BLaER1 treated with 17β-estradiol and CSF1 and Interleukin-3, amounts not matched to agents 10 nM and 100 nM (cell line): ENCODE measurements around the gene FBLN5.

ENCODE experiments used
- H3K27ac ChIP-seq, 11 experiments: shearing (Covaris generic); formaldehyde crosslinking; 2 replicates each; pipeline ENCODE4 v1.8.1; 2022
- H3K27me3 ChIP-seq, 11 experiments: shearing (Covaris generic); formaldehyde crosslinking; 2 replicates each; pipeline ENCODE4 v1.8.1; 2022
- H3K36me3 ChIP-seq, 11 experiments: shearing (Covaris generic); formaldehyde crosslinking; 2 replicates each; pipeline ENCODE4 v1.8.1; 2022
- H3K4me1 ChIP-seq, 10 experiments: shearing (Covaris generic); formaldehyde crosslinking; 2 replicates each; pipeline ENCODE4 v1.8.1; 2022
- H3K4me2 ChIP-seq, 11 experiments: shearing (Covaris generic); formaldehyde crosslinking; 2 replicates each; pipeline ENCODE4 v1.8.1; 2022
- H3K4me3 ChIP-seq, 10 experiments: shearing (Covaris generic); formaldehyde crosslinking; 2 replicates each; pipeline ENCODE4 v1.8.1; 2022
- H3K9ac ChIP-seq, 11 experiments: shearing (Covaris generic); formaldehyde crosslinking; 2 replicates each; pipeline ENCODE4 v1.8.1; 2022
- H3K9me3 ChIP-seq, 11 experiments: shearing (Covaris generic); formaldehyde crosslinking; replicated peaks in 1 of 11; 2 replicates each; pipeline ENCODE4 v1.8.1; 2022
- H4K20me1 ChIP-seq, 11 experiments: shearing (Covaris generic); formaldehyde crosslinking; 2 replicates each; pipeline ENCODE4 v1.8.1; 2022
- Cebpa-rat ChIP-seq, 11 experiments: shearing (Covaris generic); IDR thresholded peaks; 2 replicates each; pipeline ENCODE4 v1.8.1; 2022

FBLN5 gene

GRCh38 chr14:91920526-91920925, 27.0 kb downstream of the FBLN5 start:
- Histone ChIP-seq H3K4me1 (peaks cover 0 to 11% (median 2%) of the 10 kb centered on the region in 10 experiments; a peak in 4 of 20 replicates), H4K20me1 (no peaks in the 10 kb centered on the region), H3K27me3 (no peaks in the 10 kb centered on the region), H3K4me3 (no peak overlapping the region), H3K27ac (no peak overlapping the region), H3K4me2 (no peak overlapping the region), H3K9me3 (peaks cover 0 to under 1% (median 0%) of the 10 kb centered on the region in 11 experiments; a peak in 1 of 22 replicates), H3K9ac (no peak overlapping the region), H3K36me3 (no peaks in the 10 kb centered on the region)
- no peak for TF ChIP-seq Cebpa-rat (IDR thresholded peaks at IDR 0.05)

DNA sequence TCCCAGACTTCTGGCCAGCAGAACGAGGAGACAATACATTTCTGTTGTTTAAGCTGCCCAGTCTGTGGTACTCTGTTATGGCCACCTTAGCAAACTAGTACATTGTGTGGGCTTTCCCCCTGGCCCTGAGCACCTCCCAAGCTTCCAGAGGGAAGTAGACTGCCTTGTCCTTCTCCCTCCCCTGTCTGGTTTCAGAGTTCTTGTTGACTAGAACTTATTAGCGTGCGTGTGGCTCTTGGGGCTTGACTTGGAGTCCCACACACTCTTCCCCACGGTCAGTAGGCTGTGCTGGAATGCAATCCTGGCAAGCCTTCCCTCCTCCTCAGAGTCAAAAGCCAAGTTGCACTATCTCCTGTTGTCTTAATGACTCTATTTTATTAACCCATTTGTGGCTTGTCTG, 27.7 kb downstream of the FBLN5 start:
- no peaks in the 10 kb centered on the region for H3K36me3 ChIP-seq
- H3K9me3 ChIP-seq, result peaks cover 0 to 8% (median 2%) of the 10 kb centered on the region in 11 experiments; a peak in 7 of 22 replicates
- no peak for TF ChIP-seq Cebpa-rat (IDR thresholded peaks at IDR 0.05)
- no peak overlapping the region for H3K4me2 ChIP-seq
- H3K4me3 ChIP-seq, result no peak overlapping the region
- no peaks in the 10 kb centered on the region for H4K20me1 ChIP-seq
- H3K4me1 ChIP-seq, result peaks cover 0 to 5% (median 0%) of the 10 kb centered on the region in 10 experiments; a peak in 4 of 20 replicates
- H3K27me3 ChIP-seq, result no peaks in the 10 kb centered on the region
- H3K27ac ChIP-seq, result no peak overlapping the region
- no peak overlapping the region for H3K9ac ChIP-seq

GRCh38 chr14:91918186-91918883, 29.2 kb downstream of the FBLN5 start:
- Histone ChIP-seq H3K36me3 (no peaks in the 10 kb centered on the region), H3K27ac (no peak overlapping the region), H3K4me3 (no peak overlapping the region), H3K9me3 (peaks cover 0 to 9% (median 4%) of the 10 kb centered on the region in 11 experiments; a peak in 7 of 22 replicates), H3K9ac (no peak overlapping the region), H3K4me2 (no peak overlapping the region), H3K4me1 (0 out of 20 replicates have a peak, but pooled peaks cover 0 to 3% (median 0%) of the 10 kb centered on the region in 10 experiments), H4K20me1 (no peaks in the 10 kb centered on the region), H3K27me3 (no peaks in the 10 kb centered on the region)
- TF ChIP-seq Cebpa-rat (IDR thresholded peaks at IDR 0.05), result no peak

DNA sequence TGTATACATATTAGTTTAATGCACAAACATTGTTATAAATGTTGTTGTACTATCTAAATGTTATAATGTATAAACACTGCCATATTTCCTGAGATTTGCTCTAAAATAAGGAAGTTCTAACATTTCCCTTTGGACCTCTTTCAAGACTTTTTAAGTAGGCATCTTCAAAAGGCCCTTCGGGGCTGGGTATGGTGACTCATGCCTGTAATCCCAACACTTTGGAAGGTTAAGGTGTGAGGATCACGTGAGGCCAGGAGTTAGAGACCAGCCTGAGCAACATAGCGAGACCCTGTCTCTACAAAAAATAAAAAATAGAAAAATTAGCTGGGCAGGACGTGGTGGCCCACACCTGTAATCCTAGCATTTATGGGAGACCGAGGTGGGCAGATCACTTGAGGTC, 35.5 kb downstream of the FBLN5 start:
- Histone ChIP-seq H4K20me1 (no peaks in the 10 kb centered on the region), H3K9ac (no peak overlapping the region), H3K36me3 (no peaks in the 10 kb centered on the region), H3K9me3 (peaks cover 0 to 13% (median 7%) of the 10 kb centered on the region in 11 experiments; a peak in 12 of 22 replicates), H3K4me1 (peaks cover 11 to 17% (median 13%) of the 10 kb centered on the region in 10 experiments; a peak in 19 of 20 replicates), H3K27me3 (no peaks in the 10 kb centered on the region), H3K4me3 (no peak overlapping the region), H3K27ac (no peak overlapping the region; a peak in 1 of 22 replicates), H3K4me2 (peak overlapping the region in 9 of 11 experiments; percentile 13 to 75 (median 41); a peak in 13 of 22 replicates)
- no peak for TF ChIP-seq Cebpa-rat (IDR thresholded peaks at IDR 0.05)

DNA sequence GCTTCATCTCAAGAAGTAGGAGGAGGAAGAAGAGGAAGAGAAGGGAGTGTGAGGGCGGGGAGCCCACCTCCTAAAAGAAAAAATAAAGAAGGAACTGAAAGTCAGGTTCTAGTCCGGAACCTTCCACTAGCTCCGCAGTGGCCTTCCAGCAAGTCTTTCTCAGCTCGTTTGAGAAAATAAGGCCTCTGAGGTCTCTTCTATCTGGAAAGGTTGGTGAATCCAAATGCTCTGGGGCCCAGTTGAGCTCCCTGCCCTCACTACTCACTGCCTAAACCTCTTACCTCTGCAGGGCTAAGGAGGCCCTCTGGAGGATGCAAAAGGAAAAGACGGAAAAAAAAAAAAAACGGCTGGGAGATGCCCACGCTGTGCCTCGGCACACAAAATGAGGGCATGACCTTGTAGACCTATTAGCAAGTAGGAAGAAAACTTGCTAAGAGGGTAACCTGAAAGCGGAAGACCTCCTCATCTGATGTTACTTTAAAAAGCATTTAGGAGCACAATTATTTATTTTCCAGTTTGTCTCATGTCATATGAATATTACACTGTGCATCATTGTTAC, 35.9 kb downstream of the FBLN5 start:
- Histone ChIP-seq H4K20me1 (no peaks in the 10 kb centered on the region), H3K36me3 (no peaks in the 10 kb centered on the region), H3K27me3 (no peaks in the 10 kb centered on the region), H3K9ac (peak overlapping the region in 5 of 11 experiments; percentile 21 to 43 (median 36); a peak in 5 of 22 replicates), H3K9me3 (peaks cover 0 to 17% (median 8%) of the 10 kb centered on the region in 11 experiments; a peak in 12 of 22 replicates), H3K4me1 (peaks cover 11 to 17% (median 13%) of the 10 kb centered on the region in 10 experiments; a peak in 19 of 20 replicates), H3K27ac (peak overlapping the region in 4 of 11 experiments; percentile 17 to 54 (median 32); a peak in 3 of 22 replicates), H3K4me2 (peak overlapping the region; percentile 13 to 75 (median 41); a peak in 21 of 22 replicates), H3K4me3 (no peak overlapping the region)
- TF ChIP-seq Cebpa-rat (IDR thresholded peaks at IDR 0.05), result no peak

- H3K4me3 ChIP-seq, result no peak overlapping the region
- no peak for TF ChIP-seq Cebpa-rat (IDR thresholded peaks at IDR 0.05)
- H3K4me1 ChIP-seq, result peaks cover 11 to 17% (median 13%) of the 10 kb centered on the region in 10 experiments; a peak in 19 of 20 replicates
- H3K27me3 ChIP-seq, result no peaks in the 10 kb centered on the region
- H3K27ac ChIP-seq, result no peak overlapping the region
- H4K20me1 ChIP-seq, result no peaks in the 10 kb centered on the region
- no peak overlapping the region for H3K9ac ChIP-seq
- H3K9me3 ChIP-seq, result peaks cover 0 to 19% (median 7%) of the 10 kb centered on the region in 11 experiments; a peak in 12 of 22 replicates
- H3K4me2 ChIP-seq, result no peak overlapping the region
- H3K36me3 ChIP-seq, result no peaks in the 10 kb centered on the region
Measured at GRCh38 chr14:91910196-91910595, 37.3 kb downstream of the FBLN5 start.

DNA sequence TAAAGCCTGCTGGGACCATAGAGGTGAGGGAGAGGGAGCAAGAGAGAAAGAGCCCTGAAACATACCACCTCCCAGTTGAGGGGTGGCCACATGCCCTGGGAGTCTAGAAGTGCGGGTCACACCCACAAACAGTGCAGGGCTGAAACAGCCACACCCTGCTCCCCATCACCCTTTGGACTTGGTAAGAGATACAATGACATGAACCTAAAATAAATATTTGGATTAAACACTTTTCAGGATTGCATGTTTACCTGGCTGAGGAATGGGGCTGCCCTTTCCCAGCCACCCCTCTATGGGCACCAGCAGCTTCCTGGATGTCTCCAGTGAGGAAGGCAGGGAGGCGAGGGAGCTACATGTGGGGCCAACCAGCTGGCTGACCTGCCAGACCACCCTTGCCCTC, 41.1 kb downstream of the FBLN5 start:
- no peak overlapping the region for H3K4me3 ChIP-seq
- H4K20me1 ChIP-seq, result no peaks in the 10 kb centered on the region
- no peak overlapping the region for H3K9ac ChIP-seq
- H3K27ac ChIP-seq, result no peak overlapping the region
- no peak overlapping the region for H3K4me2 ChIP-seq
- H3K4me1 ChIP-seq, result peaks cover 3 to 6% (median 4%) of the 10 kb centered on the region in 10 experiments; a peak in 16 of 20 replicates
- H3K9me3 ChIP-seq, result peaks cover 0 to 15% (median 0%) of the 10 kb centered on the region in 11 experiments; a peak in 5 of 22 replicates
- no peaks in the 10 kb centered on the region for H3K36me3 ChIP-seq
- H3K27me3 ChIP-seq, result no peaks in the 10 kb centered on the region
- TF ChIP-seq Cebpa-rat (IDR thresholded peaks at IDR 0.05), result no peak

GRCh38 chr14:91904956-91905645, 42.4 kb downstream of the FBLN5 start:
- no peaks in the 10 kb centered on the region for H3K36me3 ChIP-seq
- H3K27me3 ChIP-seq, result no peaks in the 10 kb centered on the region
- H3K9ac ChIP-seq, result no peak overlapping the region
- no peak overlapping the region for H3K4me2 ChIP-seq
- H4K20me1 ChIP-seq, result no peaks in the 10 kb centered on the region
- no peak overlapping the region for H3K4me3 ChIP-seq
- peaks cover 0 to 15% (median 0%) of the 10 kb centered on the region in 11 experiments; a peak in 5 of 22 replicates for H3K9me3 ChIP-seq
- no peak for TF ChIP-seq Cebpa-rat (IDR thresholded peaks at IDR 0.05)
- H3K27ac ChIP-seq, result no peak overlapping the region
- H3K4me1 ChIP-seq, result no peaks in the 10 kb centered on the region

DNA sequence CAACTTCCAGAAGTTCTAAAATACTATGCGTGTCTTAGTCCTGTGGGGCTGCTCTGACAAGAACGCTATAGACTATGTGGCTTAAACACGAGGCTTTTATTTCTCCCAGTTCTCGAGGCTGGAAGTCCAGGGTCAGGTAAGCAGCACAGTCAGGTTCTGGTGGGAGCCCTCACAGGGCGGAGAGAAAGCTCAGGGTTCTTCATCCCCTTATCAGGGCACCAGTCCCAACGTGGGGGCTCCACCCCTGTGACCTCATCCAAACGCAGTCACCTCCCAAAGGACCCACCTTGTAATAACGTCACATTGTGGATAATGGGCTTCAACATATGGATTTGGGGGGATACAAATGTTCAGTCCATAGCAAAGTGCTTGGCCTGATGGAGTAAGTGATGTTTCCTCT, 43.0 kb downstream of the FBLN5 start:
- no peak overlapping the region for H3K4me3 ChIP-seq
- H3K27ac ChIP-seq, result no peak overlapping the region
- no peaks in the 10 kb centered on the region for H3K27me3 ChIP-seq
- no peak overlapping the region for H3K9ac ChIP-seq
- H3K36me3 ChIP-seq, result no peaks in the 10 kb centered on the region
- no peak for TF ChIP-seq Cebpa-rat (IDR thresholded peaks at IDR 0.05)
- H3K9me3 ChIP-seq, result peaks cover 0 to 15% (median 0%) of the 10 kb centered on the region in 11 experiments; a peak in 5 of 22 replicates
- H4K20me1 ChIP-seq, result no peaks in the 10 kb centered on the region
- no peak overlapping the region for H3K4me2 ChIP-seq
- H3K4me1 ChIP-seq, result no peaks in the 10 kb centered on the region
